ENCODE results near the gene TEX2.
A peak's percentile ranks its signal among the peaks of the same experiment; 100 is the strongest.

The TEX2 gene, protein sequence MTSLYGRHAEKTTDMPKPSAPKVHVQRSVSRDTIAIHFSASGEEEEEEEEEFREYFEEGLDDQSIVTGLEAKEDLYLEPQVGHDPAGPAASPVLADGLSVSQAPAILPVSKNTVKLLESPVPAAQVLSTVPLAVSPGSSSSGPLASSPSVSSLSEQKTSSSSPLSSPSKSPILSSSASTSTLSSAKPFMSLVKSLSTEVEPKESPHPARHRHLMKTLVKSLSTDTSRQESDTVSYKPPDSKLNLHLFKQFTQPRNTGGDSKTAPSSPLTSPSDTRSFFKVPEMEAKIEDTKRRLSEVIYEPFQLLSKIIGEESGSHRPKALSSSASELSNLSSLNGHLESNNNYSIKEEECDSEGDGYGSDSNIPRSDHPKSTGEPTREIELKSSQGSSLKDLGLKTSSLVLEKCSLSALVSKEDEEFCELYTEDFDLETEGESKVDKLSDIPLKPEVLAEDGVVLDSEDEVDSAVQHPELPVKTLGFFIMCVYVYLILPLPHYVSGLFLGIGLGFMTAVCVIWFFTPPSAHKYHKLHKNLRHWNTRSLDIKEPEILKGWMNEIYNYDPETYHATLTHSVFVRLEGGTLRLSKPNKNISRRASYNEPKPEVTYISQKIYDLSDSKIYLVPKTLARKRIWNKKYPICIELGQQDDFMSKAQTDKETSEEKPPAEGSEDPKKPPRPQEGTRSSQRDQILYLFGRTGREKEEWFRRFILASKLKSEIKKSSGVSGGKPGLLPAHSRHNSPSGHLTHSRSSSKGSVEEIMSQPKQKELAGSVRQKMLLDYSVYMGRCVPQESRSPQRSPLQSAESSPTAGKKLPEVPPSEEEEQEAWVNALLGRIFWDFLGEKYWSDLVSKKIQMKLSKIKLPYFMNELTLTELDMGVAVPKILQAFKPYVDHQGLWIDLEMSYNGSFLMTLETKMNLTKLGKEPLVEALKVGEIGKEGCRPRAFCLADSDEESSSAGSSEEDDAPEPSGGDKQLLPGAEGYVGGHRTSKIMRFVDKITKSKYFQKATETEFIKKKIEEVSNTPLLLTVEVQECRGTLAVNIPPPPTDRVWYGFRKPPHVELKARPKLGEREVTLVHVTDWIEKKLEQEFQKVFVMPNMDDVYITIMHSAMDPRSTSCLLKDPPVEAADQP

DNA sequence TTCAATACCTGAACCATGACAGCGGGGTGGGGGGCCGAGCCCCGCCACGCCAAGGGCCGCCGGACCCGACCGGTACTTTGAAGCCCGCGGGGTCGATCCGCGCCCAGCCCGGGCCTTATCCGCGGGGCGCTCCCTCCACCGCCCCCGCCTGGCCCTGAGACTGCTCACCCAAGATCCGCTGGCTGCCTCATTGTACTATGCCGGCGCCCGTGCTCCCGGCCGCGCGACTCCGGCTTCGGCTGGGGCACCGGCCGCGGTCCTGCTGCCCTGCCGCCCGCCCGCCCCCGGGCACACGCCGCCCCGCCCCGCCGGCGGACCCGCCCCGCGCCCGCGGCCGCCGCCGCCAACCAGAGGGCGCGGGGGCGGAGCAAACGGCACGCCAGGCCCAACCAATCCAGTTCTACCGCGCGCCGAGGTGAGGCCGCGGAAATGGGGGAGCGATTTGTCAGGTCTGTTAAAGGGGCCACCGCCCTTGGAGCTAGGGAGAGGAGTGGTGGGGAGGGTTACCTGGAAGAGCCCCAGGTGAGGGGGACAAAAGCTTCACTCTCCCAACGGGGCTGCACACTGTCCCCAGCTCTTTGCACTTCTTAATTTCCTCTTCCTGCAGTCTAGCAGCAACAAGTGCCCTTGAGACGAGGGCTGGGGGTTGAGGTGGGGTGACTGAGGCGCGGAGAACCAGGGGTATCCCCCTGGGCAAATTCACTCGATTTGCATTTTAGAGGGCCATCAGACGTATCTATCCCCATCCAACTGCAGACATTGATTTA is at the start of gene TEX2:
Gene TEX2 (minus strand): TSS at position 261 of the 767 bp plus-strand sequence. CDS start 49,043 bp downstream, outside the sequence.
- H3K9me3 ChIP-seq (ENCODE audit: control insufficient read depth, low read length), result no peaks in the 10 kb centered on the region
- peak within 1 kb of the TSS; percentile 83 for H2AFZ ChIP-seq
- H3K4me1 ChIP-seq, result peaks cover 20% of the 10 kb centered on the region
- H3K4me2 ChIP-seq (ENCODE audit: low read length), result peak within 1 kb of the TSS; percentile 97
- peak within 1 kb of the TSS; percentile 77 for H3K9ac ChIP-seq
- peak within 1 kb of the TSS; percentile 79 for H3K4me3 ChIP-seq (ENCODE audit: low read depth, low read length)
- no peaks in the 10 kb centered on the region for H3K36me3 ChIP-seq (ENCODE audit: control insufficient read depth, insufficient read depth, low read length)
- H3K27ac ChIP-seq, result peak within 1 kb of the TSS; percentile 85
- peaks cover 26% of the 10 kb centered on the region for H3K79me2 ChIP-seq
- no peaks in the 10 kb centered on the region for H3K27me3 ChIP-seq (ENCODE audit: control insufficient read depth, insufficient read depth, low read length)
- TF ChIP-seq, protein P1, sequence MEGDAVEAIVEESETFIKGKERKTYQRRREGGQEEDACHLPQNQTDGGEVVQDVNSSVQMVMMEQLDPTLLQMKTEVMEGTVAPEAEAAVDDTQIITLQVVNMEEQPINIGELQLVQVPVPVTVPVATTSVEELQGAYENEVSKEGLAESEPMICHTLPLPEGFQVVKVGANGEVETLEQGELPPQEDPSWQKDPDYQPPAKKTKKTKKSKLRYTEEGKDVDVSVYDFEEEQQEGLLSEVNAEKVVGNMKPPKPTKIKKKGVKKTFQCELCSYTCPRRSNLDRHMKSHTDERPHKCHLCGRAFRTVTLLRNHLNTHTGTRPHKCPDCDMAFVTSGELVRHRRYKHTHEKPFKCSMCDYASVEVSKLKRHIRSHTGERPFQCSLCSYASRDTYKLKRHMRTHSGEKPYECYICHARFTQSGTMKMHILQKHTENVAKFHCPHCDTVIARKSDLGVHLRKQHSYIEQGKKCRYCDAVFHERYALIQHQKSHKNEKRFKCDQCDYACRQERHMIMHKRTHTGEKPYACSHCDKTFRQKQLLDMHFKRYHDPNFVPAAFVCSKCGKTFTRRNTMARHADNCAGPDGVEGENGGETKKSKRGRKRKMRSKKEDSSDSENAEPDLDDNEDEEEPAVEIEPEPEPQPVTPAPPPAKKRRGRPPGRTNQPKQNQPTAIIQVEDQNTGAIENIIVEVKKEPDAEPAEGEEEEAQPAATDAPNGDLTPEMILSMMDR (IDR thresholded peaks at IDR 0.05), result no peak

DNA sequence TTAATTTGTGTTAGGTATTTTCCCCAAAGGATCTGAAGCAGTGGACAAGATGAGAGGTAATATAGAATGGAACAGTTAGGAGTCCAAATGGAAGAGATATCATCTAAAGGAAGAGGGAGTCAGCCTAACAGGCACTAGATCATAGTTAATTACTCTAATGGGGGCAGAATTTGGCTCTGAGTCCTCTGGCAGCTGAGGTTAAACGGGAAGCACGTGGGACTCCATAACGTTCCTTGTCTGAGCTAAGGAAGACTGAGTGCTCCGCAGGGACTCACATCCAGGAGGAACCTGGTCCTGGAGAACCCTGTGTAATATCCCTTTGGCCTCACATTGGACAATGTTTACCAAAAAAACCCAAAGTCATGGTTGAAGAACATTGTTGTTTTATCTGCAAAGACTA is 46.6 kb upstream of the TEX2 start:
- Histone ChIP-seq H2AFZ (no peak overlapping the region), H3K9ac (no peak overlapping the region), H3K79me2 (no peaks in the 10 kb centered on the region), H3K36me3 (ENCODE audit: control insufficient read depth, insufficient read depth, low read length) (no peaks in the 10 kb centered on the region), H3K4me1 (no peaks in the 10 kb centered on the region), H3K9me3 (ENCODE audit: control insufficient read depth, low read length) (no peaks in the 10 kb centered on the region), H3K4me2 (ENCODE audit: low read length) (no peak overlapping the region), H3K27me3 (ENCODE audit: control insufficient read depth, insufficient read depth, low read length) (no peaks in the 10 kb centered on the region), H3K27ac (no peak overlapping the region), H3K4me3 (ENCODE audit: low read depth, low read length) (no peak overlapping the region)
- TF ChIP-seq, protein P1 (IDR thresholded peaks at IDR 0.05), result no peak

DNA sequence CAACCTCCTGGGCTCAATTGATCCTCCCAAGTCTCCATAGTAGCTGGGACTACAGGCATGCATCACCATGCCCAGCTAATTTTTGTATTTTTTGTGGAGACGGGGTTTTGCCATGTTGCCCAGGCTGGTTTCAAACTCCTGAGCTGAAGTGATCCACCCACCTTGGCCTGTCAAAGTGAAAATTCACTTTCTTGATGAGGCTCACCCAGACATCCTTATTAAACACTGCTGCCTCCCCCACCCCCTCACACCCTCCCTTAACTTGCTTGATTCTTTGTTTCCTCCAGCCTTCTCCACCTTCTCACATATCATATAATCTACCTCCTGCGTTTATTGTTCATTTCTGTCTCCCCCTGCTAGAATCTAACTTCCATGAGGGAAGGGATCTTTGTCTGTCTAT is 46.0 kb upstream of the TEX2 start:
- Histone ChIP-seq H3K27ac (no peak overlapping the region), H2AFZ (no peak overlapping the region), H3K27me3 (ENCODE audit: control insufficient read depth, insufficient read depth, low read length) (no peaks in the 10 kb centered on the region), H3K79me2 (no peaks in the 10 kb centered on the region), H3K9ac (no peak overlapping the region), H3K4me1 (no peaks in the 10 kb centered on the region), H3K4me2 (ENCODE audit: low read length) (no peak overlapping the region), H3K9me3 (ENCODE audit: control insufficient read depth, low read length) (no peaks in the 10 kb centered on the region), H3K4me3 (ENCODE audit: low read depth, low read length) (no peak overlapping the region), H3K36me3 (ENCODE audit: control insufficient read depth, insufficient read depth, low read length) (no peaks in the 10 kb centered on the region)
- TF ChIP-seq, protein P1 (IDR thresholded peaks at IDR 0.05), result no peak

DNA sequence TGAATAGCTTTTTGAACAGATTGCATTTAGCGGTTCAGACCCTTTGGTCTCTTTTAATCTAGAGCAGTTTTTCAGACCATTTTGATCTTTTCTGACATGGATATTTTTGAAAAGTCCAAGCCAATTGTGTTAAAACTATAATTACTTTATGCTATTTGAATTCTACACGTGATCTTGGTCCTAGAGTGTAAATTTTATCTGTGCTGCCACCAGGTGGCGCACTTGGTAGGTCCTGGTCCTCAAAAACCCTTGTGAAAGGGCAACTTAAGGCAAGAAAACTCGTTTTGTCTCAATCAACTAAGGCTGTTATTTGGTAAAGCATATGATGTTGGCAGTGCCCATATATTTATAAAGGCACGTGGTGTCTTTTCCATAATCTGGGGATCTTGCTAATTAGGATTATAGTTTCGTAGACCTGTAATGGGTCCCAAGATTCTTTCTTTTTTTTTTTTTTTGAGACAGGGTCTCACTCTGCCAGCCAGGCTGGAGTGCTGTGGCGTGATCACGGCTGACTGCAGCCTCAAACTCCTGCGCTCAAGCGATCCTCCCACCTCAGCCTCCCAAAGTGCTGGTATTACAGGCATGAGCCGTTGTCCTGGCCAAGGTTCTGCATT is 43.9 kb upstream of the TEX2 start:
- no peak overlapping the region for H3K9ac ChIP-seq
- no peaks in the 10 kb centered on the region for H3K79me2 ChIP-seq
- H2AFZ ChIP-seq, result no peak overlapping the region
- TF ChIP-seq, protein P1 (IDR thresholded peaks at IDR 0.05), result peak; percentile 94
- H3K27me3 ChIP-seq (ENCODE audit: control insufficient read depth, insufficient read depth, low read length), result no peaks in the 10 kb centered on the region
- no peak overlapping the region for H3K27ac ChIP-seq
- no peaks in the 10 kb centered on the region for H3K36me3 ChIP-seq (ENCODE audit: control insufficient read depth, insufficient read depth, low read length)
- no peak overlapping the region for H3K4me3 ChIP-seq (ENCODE audit: low read depth, low read length)
- H3K9me3 ChIP-seq (ENCODE audit: control insufficient read depth, low read length), result no peaks in the 10 kb centered on the region
- H3K4me2 ChIP-seq (ENCODE audit: low read length), result no peak overlapping the region
- H3K4me1 ChIP-seq, result no peaks in the 10 kb centered on the region
